Subcutaneous adipose tissue (tissue), 4 donors: ENCODE data around the gene ZMIZ2. TPM values are rescaled to one million over a fixed set of nuclear protein-coding genes. Genes with fewer than 3 reads are reported as not detected.

Experiments
- total RNA-seq, 4 donors: library from RNA; depleted of rRNA; stranded (reverse); fragments of >200 nt; gene quantifications; one replicate each; pipeline ENCODE4 v1.1.0, GENCODE V29; 2016
- TF ChIP-seq, protein P1 (sequence below): fragments of 450-650 bp; IDR thresholded peaks from one replicate; pipeline ENCODE4 v1.5.1; 2016; ENCODE audit warnings: low read depth, mild to moderate bottlenecking, control low read depth, antibody characterized with exemption, moderate library complexity

ZMIZ2 gene
- total RNA-seq, 4 donors from 2014 or later = 7.3 to 21.1 (median 12.2) TPM

DNA sequence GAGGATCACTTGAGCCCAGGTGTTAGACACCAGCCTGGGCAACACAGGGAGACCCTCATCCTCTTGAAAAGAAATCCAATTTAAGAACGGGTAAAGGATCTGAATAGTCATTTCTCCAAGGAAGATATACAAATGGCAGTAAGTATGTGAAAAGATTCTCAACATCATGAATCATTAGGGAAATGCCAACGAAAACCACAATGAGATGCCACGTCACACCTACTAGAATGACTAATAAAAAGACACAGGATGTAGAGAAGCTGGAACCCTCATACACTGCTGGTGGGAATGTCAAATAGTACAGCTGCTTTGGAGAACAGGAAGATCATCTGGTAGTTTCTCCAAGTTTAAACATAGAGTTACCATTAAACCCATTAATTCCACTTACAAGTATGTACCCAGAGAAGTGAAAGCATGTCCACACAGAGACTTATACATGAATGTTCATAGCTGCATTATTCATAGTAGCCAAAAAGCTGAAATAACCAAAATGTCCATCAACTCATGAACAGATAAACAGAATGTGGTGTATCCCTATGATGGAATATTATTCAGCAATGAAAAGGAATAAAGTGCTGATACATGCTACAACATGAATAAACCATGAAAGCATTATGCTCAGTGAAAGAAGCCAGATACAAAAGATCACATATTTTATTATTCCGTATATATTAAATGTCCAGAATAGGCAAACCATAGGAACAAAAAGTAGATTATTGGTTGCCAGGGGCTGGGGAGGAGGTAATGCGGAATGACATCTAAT, 13.1 kb upstream of the ZMIZ2 start:
- TF ChIP-seq, protein P1, sequence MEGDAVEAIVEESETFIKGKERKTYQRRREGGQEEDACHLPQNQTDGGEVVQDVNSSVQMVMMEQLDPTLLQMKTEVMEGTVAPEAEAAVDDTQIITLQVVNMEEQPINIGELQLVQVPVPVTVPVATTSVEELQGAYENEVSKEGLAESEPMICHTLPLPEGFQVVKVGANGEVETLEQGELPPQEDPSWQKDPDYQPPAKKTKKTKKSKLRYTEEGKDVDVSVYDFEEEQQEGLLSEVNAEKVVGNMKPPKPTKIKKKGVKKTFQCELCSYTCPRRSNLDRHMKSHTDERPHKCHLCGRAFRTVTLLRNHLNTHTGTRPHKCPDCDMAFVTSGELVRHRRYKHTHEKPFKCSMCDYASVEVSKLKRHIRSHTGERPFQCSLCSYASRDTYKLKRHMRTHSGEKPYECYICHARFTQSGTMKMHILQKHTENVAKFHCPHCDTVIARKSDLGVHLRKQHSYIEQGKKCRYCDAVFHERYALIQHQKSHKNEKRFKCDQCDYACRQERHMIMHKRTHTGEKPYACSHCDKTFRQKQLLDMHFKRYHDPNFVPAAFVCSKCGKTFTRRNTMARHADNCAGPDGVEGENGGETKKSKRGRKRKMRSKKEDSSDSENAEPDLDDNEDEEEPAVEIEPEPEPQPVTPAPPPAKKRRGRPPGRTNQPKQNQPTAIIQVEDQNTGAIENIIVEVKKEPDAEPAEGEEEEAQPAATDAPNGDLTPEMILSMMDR = no peak

GRCh38 chr7:44736896-44737295, 11.8 kb upstream of the ZMIZ2 start:
- TF ChIP-seq, protein P1 = no peak

DNA sequence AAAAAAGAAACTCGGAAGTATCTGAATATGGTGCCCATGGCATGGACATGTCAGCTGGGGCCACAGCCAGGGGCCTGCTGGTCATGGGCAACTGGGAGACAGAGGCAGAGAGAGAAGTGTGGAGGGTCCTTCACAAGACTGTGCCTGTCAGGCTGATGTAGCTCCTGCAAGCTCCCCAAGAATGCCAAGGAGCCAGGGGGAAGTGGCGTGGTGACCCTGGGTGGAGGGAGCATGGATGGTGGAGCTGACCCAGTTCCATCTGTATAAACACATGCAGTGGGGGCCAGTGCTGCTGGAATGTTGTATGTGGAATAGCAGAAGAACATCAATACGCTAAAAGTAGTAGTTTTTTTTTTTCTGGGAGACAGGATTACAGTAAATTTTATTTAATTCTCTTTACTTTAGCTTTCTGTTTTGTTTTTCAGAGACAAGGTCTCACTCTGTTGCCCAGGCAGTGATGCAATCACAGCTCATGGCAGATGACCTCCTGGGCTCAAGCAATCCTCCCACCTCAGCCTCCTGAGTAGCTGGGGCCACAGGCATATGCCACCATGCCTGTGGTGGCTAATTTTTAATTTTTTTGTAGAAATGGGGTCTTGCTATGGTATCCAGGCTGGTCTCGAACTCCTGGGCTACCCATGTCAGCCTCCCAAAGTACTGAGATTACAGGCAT, 10.5 kb upstream of the ZMIZ2 start:
- TF ChIP-seq, protein P1 = no peak

DNA sequence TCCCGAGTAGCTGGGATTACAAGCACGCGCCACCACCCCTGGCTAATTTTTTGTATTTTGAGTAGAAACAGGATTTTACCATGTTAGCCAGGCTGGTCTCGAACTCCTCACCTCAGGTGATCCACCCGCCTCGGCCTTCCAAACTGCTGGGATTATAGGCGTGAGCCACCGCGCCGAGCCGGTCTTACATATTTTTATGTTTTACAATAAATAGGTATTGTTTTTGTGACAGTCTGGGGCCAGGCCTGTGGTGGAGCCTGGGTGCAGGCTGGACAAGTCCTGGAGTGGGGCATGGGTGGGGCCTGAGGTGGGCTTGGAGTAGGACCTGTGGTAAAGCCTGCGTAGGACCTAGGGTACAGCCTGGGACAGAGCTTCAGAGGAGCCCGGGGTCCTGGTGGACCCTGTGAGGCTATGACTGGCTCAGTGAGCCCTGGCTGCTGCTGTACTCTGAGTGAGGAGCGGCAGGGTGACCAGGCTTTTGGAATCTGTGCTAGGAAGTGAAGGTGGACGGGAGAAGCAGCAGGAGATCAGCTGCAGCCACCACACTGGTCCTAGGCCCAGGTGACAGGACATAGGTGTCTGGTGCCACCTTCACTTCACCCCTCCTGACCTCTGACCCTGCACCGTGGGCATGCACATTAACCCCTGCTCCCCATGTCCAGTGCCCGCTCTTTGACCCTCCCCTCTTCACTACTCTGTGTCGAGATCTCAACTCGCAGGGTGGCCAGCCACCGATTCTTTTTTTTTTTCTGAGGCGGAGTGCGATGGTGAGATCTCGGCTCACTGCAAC, 9.6 kb upstream of the ZMIZ2 start:
- TF ChIP-seq, protein P1 = no peak

- TF ChIP-seq, protein P1 = no peak
Measured at GRCh38 chr7:44740055-44740454, 8.6 kb upstream of the ZMIZ2 start.

DNA sequence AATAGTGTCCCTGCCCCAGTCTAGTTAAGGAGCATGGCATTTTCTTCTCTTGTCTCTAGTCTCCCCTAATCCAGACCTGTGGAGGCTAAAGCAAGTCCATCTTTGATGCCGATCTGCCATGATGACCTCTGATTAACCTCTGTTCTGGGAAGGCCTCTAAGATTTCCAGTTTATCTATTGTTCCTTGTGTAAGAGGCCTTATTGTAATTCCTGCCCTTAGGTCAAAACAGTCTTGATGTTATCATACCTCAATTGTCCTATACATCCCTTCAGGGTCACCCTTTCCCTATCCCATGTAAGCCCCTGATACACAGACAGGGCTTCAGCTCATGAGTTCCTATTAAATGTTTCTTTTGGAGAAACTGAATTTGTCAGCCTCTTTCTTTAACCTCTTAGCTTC, 4.9 kb upstream of the ZMIZ2 start:
- TF ChIP-seq, protein P1 = no peak
